HG03045 (cell line): ENCODE results near the gene CLIP2.
"Not testable (repeated sequence)": the region's sequence is repeated elsewhere in the genome, so short reads cannot be mapped to it uniquely, and the experiment has no call there.

Experiments used
- ATAC-seq: cut with Tn5 transposase; IDR thresholded peaks from one replicate; pipeline ENCODE4 v1.9.1; 2021; ENCODE audit warnings: mild to moderate bottlenecking, moderate library complexity; ENCODE audit not compliant: unreplicated experiment

The CLIP2 gene

GRCh38 chr7:74428023-74428422 is 138.8 kb downstream of the CLIP2 start:
- ATAC-seq = no peak

- ATAC-seq = no peak
Observed at GRCh38 chr7:74429153-74429747, 140.0 kb downstream of the CLIP2 start.

GRCh38 chr7:74430409-74430808 is 141.2 kb downstream of the CLIP2 start:
- not testable (repeated sequence) for ATAC-seq

- no peak for ATAC-seq
Observed at GRCh38 chr7:74430961-74431466, 141.8 kb downstream of the CLIP2 start.

- ATAC-seq = not testable (repeated sequence)
Observed at GRCh38 chr7:74437291-74437571, 148.0 kb downstream of the CLIP2 start.

GRCh38 chr7:74438327-74438726 is 149.1 kb downstream of the CLIP2 start:
- ATAC-seq = no peak

- no peak for ATAC-seq
Observed at GRCh38 chr7:74439541-74439940, 150.3 kb downstream of the CLIP2 start.

GRCh38 chr7:74440143-74440542 is 150.9 kb downstream of the CLIP2 start:
- ATAC-seq = not testable (repeated sequence)

GRCh38 chr7:74441801-74442200 is 152.6 kb downstream of the CLIP2 start:
- ATAC-seq = no peak

GRCh38 chr7:74443543-74444247 is 154.5 kb downstream of the CLIP2 start:
- no peak for ATAC-seq

GRCh38 chr7:74449144-74449543 is 159.9 kb downstream of the CLIP2 start:
- ATAC-seq = no peak

- no peak for ATAC-seq
Observed at GRCh38 chr7:74449809-74450397, 160.7 kb downstream of the CLIP2 start.

- no peak for ATAC-seq
Observed at GRCh38 chr7:74452748-74453321, 163.6 kb downstream of the CLIP2 start.

GRCh38 chr7:74453322-74454011 is 164.3 kb downstream of the CLIP2 start, which contains the start of gene GTF2IRD1:
Gene GTF2IRD1, plus strand, starts transcription at chr7:74453906. Its CDS starts 54,175 bp downstream, at chr7:74508081.
- ATAC-seq = no peak

- ATAC-seq = no peak
Observed at GRCh38 chr7:74454021-74454924, 165.1 kb downstream of the CLIP2 start.

GRCh38 chr7:74454925-74455288 is 165.7 kb downstream of the CLIP2 start:
- ATAC-seq = no peak

- no peak for ATAC-seq
Observed at GRCh38 chr7:74455291-74455804, 166.1 kb downstream of the CLIP2 start.
